GM19438 (cell line): ENCODE data around the gene USP47.

Experiments
- ATAC-seq: cut with Tn5 transposase; IDR thresholded peaks from one replicate; pipeline ENCODE4 v1.9.1; 2021; ENCODE audit warnings: low read depth; ENCODE audit not compliant: unreplicated experiment

USP47 gene

GRCh38 chr11:11929920-11930319 lies 88.1 kb downstream of the USP47 start:
- ATAC-seq: no peak

GRCh38 chr11:11931461-11932055 lies 89.8 kb downstream of the USP47 start:
- no peak for ATAC-seq

DNA sequence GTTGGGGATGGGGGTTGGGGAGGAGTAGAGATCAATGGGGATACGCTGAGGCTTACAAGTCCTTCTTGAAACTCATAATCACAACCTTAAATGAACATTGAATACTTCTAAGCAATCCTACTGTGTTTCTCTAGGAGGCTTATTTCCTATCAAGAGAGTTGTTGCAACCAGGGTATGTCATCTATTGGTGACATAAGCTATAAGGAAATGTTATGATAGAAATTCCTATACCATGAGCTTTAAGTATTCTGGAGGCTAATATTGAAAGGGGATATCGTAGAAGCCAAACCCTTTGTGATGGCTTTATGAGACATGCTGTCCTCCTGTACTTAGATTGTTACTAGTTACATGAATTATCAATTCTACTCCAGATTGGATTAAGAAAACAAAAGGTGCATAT lies 93.8 kb downstream of the USP47 start:
- ATAC-seq: no peak

DNA sequence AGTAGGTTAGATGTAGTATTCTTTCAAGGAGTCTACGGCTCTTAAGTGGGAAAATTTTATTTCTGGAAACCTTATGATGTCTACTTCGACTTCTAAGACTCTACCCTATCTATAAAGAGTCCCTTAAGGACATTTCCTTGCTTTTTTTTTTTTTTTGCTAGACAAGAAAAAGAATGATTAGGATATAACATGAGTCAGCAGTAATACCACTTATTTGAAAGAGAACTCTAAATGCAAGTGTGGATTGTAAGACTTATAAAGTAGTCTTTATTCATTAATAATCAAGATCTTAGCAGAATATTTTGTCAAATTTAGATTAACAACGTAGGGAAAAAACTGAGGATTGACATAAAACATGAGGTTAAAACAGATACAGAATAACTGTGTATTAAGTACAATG lies 95.7 kb downstream of the USP47 start:
- no peak for ATAC-seq

DNA sequence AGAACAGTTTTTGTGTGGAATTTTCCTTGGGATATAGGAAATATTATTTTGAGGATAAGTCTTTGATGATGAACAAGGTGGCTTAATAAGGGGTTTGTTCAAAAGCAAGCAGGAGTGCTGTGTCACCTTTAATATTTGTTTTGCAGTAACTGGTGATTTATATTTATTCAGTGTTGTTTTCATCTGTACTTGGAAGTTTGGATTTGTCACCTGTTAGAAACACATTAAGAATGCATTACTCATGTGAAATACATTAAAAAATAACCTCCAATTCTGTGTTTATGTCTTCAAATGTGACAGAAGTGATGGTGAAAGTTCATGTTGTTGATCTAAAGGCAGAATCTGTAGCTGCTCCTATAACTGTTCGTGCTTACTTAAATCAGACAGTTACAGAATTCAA lies 96.2 kb downstream of the USP47 start:
- no peak for ATAC-seq

- no peak for ATAC-seq
Observed at GRCh38 chr11:11940551-11940950, 98.8 kb downstream of the USP47 start.

GRCh38 chr11:11942668-11943067 lies 100.9 kb downstream of the USP47 start:
- no peak for ATAC-seq

DNA sequence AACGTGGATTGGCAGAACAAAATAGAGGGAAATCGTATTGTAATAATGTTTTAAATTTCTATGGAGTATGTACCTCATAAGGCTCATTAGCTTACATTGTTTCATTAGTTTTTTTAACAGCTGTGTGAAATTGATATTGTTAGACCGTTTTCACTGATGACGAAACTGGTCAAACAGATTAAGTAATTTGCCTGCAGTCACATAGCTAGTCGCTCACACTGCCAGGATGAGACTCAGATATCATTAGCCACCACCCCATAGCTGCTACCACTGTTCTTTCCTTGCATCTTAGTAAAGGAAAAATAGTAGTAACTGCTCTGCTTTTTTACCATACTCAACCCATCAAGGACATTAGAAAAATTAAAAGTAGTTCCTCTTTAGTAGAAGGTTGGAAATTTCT lies 102.7 kb downstream of the USP47 start:
- no peak for ATAC-seq

GRCh38 chr11:11946180-11946579 lies 104.4 kb downstream of the USP47 start:
- ATAC-seq: no peak

DNA sequence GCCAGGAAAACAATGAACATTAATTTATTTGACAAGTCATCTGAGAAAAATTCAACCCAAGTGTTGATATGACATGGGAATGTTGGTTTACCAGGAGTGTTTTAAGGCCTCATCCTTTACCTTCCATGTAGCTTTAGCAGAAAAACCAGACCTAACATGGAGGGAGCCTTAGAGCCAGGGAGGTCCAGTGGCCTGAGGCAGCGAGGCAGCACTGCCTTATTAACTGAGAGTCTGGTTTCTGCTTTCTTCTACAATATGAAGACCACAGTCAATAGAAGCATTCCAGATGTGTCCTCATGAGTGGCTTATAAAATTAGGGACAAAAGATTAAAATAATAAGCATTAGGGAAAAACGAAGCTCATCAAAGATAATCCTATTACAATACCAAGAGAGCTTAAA lies 105.1 kb downstream of the USP47 start:
- no peak for ATAC-seq

DNA sequence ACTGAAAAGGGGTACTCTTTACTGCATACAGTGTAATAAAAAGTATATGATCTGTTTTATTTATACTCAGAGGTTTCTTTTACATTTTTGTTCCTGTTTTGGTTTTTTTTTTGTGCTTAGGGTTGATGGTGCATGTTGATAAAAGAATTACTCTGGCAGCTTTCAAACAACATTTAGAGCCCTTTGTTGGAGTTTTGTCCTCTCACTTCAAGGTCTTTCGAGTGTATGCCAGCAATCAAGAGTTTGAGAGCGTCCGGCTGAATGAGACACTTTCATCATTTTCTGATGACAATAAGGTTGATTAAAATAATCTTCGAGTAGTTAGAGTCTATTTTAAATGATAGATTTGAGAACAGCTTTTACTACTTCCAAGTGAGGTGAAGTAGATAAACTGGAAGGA lies 106.1 kb downstream of the USP47 start:
- ATAC-seq: no peak

DNA sequence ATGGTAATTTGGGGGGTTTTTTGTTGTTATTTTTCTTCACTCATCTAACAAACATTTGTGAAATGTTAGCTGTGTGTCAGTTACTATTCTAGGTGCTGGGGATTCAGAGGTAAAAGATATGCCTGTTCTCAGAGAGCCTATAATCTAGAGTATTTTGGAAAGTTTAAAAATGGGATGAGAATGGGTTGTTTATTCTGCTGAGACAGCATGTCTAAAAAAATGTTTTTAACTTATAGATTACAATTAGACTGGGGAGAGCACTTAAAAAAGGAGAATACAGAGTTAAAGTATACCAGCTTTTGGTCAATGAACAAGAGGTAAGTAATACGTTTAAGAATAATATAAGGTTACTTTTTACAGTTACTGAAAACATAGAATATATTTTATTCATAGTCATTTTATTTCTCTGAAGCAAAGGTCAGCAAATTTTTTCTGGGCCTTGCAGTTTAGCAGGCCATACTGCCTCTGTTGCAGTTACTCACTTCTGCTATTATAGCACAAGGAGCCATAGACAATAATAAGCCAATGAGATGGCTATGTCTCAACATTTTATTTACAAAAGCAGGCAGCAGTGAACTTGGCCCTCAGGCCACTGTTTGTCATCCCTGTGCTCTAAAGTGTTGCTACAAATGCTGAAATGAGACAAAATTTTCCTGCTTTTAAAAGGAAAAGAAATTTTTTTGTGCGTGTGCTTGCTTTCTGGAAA lies 106.6 kb downstream of the USP47 start:
- ATAC-seq: no peak

- no peak for ATAC-seq
Observed at GRCh38 chr11:11949482-11949881, 107.7 kb downstream of the USP47 start.

DNA sequence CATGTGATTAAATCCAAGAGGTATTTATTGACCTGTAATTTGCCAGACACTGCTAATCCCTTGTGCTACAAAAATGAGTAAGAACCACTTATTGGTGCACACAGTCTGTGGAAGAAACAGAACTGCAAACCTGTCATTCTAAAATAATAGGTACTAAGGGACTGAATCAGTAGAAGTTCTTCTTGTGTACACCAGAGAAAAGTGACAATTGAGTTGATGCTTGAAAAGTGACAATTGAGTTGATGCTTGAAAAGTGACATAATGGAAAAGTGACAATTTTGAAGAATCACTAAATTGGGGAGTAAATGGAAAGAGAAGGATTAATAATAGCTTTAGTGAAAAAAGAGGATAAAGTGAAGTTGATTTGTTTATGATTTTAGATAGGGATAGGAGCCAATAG lies 110.3 kb downstream of the USP47 start:
- ATAC-seq: no peak

DNA sequence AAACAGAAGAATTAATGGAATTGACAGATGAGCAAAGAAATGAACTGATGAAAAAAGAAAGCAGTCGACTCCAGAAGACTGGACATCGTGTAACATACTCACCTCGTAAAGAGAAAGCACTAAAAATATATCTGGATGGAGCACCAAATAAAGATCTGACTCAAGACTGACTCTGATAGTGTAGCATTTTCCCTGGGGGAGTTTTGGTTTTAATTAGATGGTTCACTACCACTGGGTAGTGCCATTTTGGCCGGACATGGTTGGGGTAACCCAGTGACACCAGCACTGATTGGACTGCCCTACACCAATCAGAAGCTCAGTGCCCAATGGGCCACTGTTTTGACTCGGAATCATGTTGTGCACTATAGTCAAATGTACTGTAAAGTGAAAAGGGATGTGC lies 114.2 kb downstream of the USP47 start:
- ATAC-seq: no peak

DNA sequence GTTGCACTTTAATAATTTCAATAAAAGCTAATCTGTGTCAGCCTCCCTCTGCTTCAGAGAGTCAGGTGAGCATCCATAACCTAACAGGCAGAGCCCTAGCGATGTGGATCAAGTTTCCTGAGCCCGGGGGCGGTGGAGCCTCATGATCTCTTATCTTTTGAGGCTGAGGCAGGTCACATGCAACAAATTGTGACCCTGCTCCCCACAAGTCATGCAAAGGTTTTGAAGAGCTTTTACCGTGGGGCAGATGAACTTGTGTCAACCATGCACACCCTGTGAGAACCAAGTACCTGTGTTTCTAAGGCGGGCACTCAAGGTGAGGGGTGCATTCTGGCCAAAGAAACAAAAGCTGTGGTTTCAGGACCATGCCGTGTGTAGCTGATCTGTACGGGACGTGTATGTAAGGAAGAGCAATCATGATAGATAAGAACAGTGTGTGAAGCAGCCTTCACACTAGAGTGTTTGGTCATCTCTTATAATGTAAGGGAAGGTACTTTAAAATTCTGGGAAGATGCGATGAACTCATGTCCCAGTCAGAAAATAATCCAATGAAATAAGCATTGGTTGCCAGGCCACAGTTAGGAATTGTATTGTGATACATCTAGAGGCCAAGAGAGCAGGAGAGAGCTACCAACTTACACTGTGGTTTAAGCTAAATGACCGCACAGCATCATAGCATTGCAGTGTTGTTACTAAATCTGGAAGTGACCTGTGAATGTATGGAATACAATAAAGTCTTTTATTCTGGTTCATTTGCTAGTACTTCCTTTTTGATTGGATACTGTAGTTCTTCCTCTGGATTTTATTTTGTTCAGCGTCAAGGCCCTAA lies 116.8 kb downstream of the USP47 start:
- ATAC-seq: no peak

GRCh38 chr11:11959601-11960000 lies 117.8 kb downstream of the USP47 start:
- ATAC-seq: no peak

DNA sequence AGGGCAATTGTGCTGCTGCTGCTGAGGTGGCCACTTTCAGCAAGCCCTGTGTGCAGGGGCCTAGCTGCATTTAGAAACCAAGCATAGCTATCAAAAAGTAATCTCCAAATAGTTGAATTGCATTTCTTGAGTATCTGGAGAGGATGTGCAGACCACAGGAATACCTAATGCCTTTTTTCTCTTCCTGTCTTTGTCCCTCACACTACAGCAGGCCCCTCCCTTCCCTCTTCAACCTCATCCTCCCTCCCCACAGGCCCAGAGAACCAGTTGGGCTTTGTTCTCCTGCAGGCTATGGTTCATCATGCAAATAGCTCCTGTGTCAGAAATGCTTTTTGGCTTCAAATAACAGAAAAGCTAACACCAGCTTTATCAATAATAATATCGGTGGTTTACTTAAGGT lies 118.9 kb downstream of the USP47 start:
- no peak for ATAC-seq

GRCh38 chr11:11961399-11962028 lies 119.7 kb downstream of the USP47 start:
- ATAC-seq: no peak

DNA sequence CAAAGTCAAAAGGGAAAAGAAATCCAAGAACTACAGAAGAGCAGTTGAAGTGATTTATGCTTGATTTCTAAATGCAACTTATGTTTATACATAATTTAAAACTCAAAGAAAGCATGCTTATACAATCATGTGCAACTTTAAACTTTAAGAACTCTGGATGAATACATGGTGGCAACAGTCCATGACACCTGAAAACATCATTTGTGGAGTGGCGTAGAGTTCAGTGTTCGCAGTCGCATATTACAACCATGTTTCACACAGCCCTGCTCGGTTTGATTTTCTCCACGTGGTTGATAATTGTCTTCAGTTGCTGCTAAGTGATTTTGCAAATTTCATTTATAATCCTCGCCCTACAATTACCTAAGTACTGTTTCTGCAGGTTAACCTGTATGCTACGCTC lies 121.3 kb downstream of the USP47 start:
- no peak for ATAC-seq
